NB4 (cell line): Measurements from ENCODE around the gene IRX4.

Experiments
- MYC ChIP-seq: IDR thresholded peaks from 2 replicates; pipeline ENCODE4 v1.6.1; 2011; ENCODE audit warnings: low read depth, low read length
- POLR2A ChIP-seq: IDR thresholded peaks from 2 replicates; pipeline ENCODE4 v1.6.1; 2011; ENCODE audit warnings: mild to moderate bottlenecking; ENCODE audit not compliant: insufficient read length; ENCODE audit errors: extremely low read depth
- TF ChIP-seq, protein P1 (sequence below): IDR thresholded peaks from one replicate; pipeline ENCODE4 v1.5.1; 2012; ENCODE audit warnings: low read depth, low read length
- TF ChIP-seq, protein P2 (sequence below): IDR thresholded peaks from 2 replicates; pipeline ENCODE4 v1.6.1; 2011; ENCODE audit warnings: low read depth, low read length

DNA sequence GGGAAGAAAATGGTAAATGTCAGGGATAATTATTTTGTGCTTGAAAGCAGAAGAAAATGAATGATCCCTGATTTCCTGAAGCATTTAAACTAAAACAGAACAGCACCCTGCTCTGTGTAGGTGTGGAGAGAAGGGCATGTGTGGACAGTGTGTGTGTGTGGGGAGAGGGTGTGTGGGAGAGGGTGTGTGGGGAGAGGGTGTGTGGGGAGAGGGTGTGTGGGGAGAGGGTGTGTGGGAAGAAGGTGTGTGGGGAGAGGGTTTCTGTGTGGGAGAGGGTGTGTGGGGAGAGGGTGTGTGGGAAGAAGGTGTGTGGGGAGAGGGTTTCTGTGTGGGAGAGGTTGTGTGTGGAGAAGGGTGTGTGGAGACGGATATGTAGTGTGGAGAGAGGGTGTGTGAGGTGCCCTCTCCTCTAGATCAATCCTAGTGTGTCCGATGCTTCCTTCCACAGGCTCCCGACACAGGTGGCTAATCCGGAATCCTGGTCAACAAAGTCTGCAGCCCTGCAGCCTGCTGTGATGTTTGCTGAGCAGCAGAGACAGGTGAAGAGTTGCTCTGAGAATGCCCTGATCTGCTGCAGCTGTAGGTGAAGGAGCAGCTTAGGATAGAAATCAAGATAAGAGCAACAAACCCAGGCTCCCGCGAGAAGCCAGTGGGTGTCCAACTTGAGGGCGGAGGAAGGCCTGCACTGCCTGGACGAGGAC is 15.5 kb downstream of the IRX4 start:
- TF ChIP-seq, protein P1, sequence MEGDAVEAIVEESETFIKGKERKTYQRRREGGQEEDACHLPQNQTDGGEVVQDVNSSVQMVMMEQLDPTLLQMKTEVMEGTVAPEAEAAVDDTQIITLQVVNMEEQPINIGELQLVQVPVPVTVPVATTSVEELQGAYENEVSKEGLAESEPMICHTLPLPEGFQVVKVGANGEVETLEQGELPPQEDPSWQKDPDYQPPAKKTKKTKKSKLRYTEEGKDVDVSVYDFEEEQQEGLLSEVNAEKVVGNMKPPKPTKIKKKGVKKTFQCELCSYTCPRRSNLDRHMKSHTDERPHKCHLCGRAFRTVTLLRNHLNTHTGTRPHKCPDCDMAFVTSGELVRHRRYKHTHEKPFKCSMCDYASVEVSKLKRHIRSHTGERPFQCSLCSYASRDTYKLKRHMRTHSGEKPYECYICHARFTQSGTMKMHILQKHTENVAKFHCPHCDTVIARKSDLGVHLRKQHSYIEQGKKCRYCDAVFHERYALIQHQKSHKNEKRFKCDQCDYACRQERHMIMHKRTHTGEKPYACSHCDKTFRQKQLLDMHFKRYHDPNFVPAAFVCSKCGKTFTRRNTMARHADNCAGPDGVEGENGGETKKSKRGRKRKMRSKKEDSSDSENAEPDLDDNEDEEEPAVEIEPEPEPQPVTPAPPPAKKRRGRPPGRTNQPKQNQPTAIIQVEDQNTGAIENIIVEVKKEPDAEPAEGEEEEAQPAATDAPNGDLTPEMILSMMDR: no peak
- TF ChIP-seq POLR2A (no peak), MYC (no peak)
- TF ChIP-seq, protein P2, sequence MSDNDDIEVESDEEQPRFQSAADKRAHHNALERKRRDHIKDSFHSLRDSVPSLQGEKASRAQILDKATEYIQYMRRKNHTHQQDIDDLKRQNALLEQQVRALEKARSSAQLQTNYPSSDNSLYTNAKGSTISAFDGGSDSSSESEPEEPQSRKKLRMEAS: no peak
